Measurements from ENCODE around the gene CATSPERZ. TPM values are rescaled to one million over a fixed set of nuclear protein-coding genes. Genes with fewer than 3 reads are reported as not detected.

Gene CATSPERZ
- total and polyA plus RNA-seq, 9 of the 15 experiments (the other 6 are each of a cell fraction or from before 2014, with no cell fraction given): 0.86 to 8.5 (median 3.5) TPM

- TF ChIP-seq SMARCB1 (IDR thresholded peaks at IDR 0.05; ENCODE audit: insufficient read length, low read depth) (no peak), ZNF224 (CRISPR knock-in tag; IDR thresholded peaks at IDR 0.05) (no peak), ILF3 (IDR thresholded peaks at IDR 0.05; ENCODE audit: borderline replicate concordance) (no peak), COPS2 (conservative IDR thresholded peaks at IDR 0.05) (no peak), ZNF444 (CRISPR knock-in tag; IDR thresholded peaks at IDR 0.05) (no peak), ZSCAN32 (CRISPR knock-in tag; IDR thresholded peaks at IDR 0.05) (no peak), NRF1 (conservative IDR thresholded peaks at IDR 0.05 in 1 of 2, IDR thresholded peaks at IDR 0.05 in 1 of 2) (peak; percentile 55 to 62), ZNF146 (CRISPR knock-in tag; IDR thresholded peaks at IDR 0.05; ENCODE audit: unreplicated experiment) (no peak), NFIC (IDR thresholded peaks at IDR 0.05) (no peak), SRF (CRISPR knock-in tag; IDR thresholded peaks at IDR 0.05) (no peak), HBP1 (CRISPR knock-in tag; IDR thresholded peaks at IDR 0.05) (no peak), HDAC2 (IDR thresholded peaks at IDR 0.05) (peak; percentile 72), ZNF280A (IDR thresholded peaks at IDR 0.05; ENCODE audit: low read depth, partially characterized antibody) (no peak), ZNF696 (CRISPR knock-in tag; conservative IDR thresholded peaks at IDR 0.05) (no peak), MTF1 (CRISPR knock-in tag; IDR thresholded peaks at IDR 0.05; ENCODE audit: borderline replicate concordance) (no peak), HINFP (tag; conservative IDR thresholded peaks at IDR 0.05; ENCODE audit: low read depth) (no peak), TAF1 (IDR thresholded peaks at IDR 0.05; ENCODE audit: control insufficient read depth, extremely low read depth, insufficient read depth, low read length, severe bottlenecking) (peak; percentile 43), ARID1B (IDR thresholded peaks at IDR 0.05) (peak; percentile 45; the same call in 1 of the 2 replicates), CC2D1A (IDR thresholded peaks at IDR 0.05) (no peak; the same call in 1 of the 2 replicates), ELF2 (CRISPR knock-in tag; IDR thresholded peaks at IDR 0.05) (0 out of 2 replicates have a peak, but pooled peaks have one; percentile 59), MCM5 (IDR thresholded peaks at IDR 0.05; ENCODE audit: low read depth) (no peak), TCFL5 (CRISPR knock-in tag; conservative IDR thresholded peaks at IDR 0.05) (no peak), ZNF23 (CRISPR knock-in tag; IDR thresholded peaks at IDR 0.05) (no peak)
These were observed 4.3 kb downstream of the CATSPERZ start (continued) for GRCh38 chr11:64304316-64305072.
